Dermis blood vessel endothelial cell (primary cell): ENCODE results near the gene AMBP. TPM values are rescaled to one million over a fixed set of nuclear protein-coding genes. Genes with fewer than 3 reads are reported as not detected.
"Not testable (repeated sequence)": the region's sequence is repeated elsewhere in the genome, so short reads cannot be mapped to it uniquely, and the experiment has no call there.

Source experiments
- DNase-seq: peaks from one replicate; pipeline ENCODE4 v3.0.0; 2010
- total RNA-seq: library from RNA; depleted of rRNA; stranded (reverse); fragments of >200 nt; gene quantifications from 2 replicates; pipeline ENCODE4 v1.2.3, GENCODE V29; 2014

The AMBP gene
- total RNA-seq, 1 donor from 2014 or later = 0.17 TPM

- no peak for DNase-seq
These were observed 13.6 kb upstream of the AMBP start for GRCh38 chr9:114091711-114092110.

GRCh38 chr9:114090798-114091197, 12.7 kb upstream of the AMBP start:
- no peak for DNase-seq

DNA sequence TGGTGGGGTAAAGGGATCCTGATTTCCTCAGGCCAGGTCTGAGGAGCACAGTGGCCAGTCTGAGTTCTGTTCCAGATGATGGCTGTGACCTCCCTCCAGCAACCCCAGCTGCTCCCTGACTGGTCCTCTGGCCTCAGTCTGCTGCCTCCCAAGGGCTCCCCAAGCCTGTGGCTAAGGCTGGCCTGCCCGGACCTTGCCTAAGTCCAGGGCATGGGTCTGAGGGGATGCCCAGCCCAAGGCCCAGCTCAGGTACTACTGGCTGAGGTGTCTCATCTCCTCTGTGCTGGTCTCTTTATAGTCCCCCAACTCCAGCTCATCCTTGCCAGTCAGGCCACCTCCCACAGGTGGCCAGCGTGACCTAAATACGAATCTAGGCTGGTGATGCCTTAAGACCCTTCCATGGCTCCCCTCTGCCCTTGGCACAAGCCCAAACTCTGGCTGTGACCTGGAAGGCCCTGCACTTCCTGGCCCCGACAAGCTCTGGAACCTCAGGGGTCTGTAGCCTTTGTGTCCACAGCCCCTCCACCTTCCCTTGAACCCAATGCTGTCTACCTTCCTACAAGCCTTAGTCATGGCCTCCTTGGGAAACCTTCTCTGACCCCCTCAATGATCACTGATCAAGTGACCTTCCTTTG, 11.2 kb upstream of the AMBP start:
- DNase-seq = no peak

DNA sequence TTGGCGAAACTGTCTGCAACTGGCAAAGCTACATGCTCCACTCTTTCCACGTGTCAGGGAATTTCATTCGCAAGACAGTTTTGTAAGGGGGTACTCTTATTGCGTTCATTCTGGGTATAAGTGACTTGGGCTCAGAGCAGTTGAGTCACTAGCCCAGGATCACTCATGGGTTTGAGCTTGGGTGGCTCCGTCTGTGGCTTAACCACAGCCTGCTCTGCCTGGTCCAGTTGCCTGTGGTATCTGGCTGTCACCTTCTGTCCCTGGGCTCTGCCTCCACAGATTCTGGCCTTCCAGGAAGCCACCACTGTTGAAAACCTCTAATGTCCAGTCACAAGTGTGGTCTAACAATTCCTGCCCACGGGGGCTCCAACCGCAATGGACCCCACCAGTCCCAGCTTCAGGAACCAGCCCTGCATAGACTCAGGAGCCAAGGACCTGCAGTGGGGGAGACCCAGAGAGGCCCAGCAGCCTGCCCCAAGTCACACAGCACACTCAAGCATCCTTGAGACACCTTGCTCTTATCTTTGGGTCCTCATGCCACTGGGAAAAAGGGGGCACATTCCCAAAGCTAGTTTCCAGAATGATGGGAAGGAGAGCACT, 10.6 kb upstream of the AMBP start:
- no peak for DNase-seq

DNA sequence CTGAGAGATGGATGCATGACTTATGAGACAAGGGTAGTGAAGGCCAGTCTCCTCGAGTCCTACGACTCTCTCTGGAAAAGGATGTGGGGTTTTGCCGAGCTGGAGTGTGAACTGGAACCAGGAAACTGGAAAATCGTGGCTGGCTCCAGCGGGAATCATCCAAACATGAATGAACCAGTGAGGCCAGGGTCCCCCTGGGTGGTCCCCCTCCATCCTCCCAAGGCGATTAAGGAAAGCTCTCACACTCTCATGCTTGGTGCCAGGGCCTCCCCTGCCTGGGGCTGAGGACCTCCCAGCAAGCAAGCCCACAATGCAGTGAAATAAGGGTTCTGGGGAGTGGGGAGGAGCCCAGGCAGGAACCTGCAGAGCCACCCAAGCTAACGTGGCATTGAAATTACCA, 9.6 kb upstream of the AMBP start:
- no peak for DNase-seq

DNA sequence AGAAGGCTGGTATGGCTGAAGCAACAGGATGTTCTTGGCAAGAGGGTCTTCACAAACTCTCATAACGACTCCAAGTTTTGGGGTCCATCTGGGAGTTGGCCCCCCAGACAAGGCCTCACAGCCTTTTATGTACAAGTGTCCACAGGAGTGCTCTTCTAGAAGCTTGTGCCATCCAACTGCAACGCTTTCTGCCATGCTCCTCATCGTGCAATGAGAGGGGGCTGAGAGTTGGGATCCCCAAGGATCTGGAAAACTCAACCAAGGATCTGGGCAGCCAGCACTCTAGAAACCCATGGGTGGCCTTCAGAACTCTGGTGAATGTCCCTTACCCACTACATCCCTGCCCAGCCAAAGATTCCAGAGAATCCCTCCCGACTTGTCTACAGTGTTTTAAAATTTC, 8.5 kb upstream of the AMBP start:
- DNase-seq = no peak

- DNase-seq = no peak
These were observed 7.9 kb upstream of the AMBP start for GRCh38 chr9:114086009-114086408.

- DNase-seq = no peak
These were observed 7.3 kb upstream of the AMBP start for GRCh38 chr9:114085387-114085789.

DNA sequence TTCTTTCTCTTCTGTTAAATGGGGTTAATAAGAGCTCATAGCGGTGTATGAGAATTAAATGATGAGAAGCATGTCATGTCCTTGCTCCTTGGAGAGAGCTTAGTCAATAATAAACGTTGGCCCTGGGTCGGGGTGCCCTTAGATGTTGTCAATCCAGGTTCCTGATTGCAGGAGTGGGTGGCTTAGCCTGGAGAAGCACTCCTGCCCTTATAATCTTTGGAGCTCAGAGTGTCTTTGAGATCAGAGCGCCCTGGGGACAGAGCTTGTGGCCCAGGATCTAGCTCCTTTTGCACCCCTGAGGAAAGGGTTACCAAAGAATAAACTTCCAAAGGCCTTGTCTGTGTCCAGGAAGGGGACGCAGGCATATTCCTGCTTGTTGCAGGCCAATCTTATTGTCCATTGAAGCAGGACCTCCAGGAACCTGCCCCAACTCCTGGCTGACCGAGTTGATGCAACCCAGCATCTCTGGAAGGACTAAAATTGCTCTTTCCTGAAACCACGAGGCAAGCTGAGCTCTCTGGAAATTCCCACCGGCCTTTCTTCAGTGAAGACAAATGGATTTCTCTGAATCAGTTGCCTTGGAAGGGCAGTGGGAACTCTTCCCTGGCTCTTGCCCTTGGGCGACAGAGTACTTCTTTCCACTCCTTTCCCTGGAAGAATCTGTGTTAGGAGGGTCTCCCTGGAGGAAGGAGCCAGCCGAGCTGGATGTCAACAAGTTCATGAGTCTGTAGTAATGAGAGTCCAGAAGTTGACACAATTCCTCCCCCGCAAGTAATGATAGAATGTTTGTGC, 6.4 kb upstream of the AMBP start:
- no peak for DNase-seq

GRCh38 chr9:114083666-114084065, 5.6 kb upstream of the AMBP start:
- DNase-seq = no peak

GRCh38 chr9:114082763-114083412, 4.8 kb upstream of the AMBP start:
- not testable (repeated sequence) for DNase-seq

DNA sequence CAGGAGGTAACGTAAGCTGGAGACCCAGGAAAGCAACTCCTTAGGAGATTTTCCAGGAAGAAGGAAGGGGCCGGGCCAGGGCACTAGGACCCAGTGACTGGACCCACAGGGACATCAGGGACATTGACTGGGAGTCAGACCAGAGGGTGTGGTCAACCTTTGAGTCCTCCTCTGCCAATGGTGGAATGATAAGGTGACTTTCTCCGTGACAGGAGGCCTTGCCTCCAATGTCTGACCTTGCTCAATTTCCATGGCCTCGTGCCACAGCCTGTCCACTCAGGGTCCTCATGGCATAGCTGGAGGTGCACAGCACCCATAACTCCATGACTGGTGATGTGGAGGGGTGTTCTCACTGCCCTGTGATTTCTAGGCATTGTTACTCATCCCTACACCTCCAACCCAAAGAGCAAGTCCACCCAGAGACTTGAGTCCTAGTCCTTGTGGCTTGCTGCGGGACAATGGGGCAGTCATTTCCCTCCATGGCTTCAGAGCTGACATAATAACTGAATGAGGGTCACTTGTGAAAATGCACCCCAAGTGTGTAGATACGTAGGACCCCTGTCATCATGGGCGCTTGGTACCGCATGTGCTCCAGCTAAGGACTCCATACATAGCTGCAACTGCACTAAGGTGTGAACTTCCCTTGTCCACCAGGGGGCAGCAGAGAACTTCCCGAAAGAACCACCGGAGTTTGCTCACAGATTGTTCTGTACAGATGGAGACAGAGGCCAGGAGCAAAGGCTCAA, 4.1 kb upstream of the AMBP start:
- peak; percentile 94 for DNase-seq

GRCh38 chr9:114081441-114082016, 3.4 kb upstream of the AMBP start:
- no peak for DNase-seq

DNA sequence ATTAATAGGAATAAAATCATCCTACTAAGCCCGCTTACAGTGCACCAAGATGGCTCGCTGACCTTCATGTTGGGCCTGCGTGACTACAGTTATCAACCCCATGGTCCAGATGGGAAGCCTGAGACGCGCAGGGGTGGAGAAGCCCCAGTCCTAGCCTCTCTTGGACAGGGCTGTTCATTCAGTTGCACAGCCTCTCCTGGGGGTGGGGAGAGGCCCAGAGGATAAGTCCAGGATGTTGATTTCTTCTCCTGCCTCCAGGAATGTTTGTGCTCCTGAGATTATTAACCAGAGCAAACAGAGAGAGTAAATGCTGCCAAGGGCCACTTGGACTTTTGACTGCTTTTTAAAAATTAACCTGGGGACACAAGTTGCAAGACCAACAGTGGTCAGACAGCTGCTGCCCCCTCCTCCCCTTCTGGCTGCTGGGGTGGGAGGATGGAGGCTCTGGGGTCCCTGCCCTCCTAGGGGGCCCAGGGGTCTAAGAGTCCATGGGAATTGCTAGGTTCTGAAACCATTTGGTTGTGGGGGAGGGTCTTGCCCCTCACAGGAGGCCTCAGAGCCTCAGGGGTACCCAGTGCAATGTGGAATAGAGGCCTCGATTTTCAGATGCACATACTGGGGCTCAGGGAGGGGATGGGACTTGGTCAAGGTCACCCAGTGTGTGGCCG, 2.8 kb upstream of the AMBP start:
- DNase-seq = no peak

DNA sequence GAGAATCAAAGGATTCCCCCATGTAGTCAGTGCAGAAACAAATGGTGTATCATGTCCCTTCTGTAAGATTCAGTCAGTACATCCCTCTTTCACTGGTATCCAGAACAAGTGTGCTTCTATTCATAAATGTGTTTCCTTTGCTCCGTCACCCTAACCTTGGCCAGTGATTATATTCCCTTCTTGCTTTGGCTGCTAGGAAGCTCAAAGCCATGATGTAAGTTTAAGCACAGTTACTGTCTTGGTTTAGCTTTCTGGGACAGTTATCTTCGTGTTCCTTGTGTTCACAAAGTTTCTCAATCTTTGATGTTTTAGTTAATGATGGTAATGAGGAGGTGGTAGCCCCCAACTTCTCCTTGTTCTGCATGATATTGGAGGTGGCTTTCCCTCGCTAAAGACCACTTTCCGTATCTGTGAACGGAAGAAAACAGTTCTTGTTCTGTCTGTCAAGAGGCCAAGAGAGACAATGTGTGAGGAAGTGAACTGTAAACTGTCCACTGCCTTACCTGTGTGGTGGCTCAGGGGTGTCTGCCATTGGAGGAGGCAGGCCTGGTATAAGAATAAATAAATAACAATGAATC, 2.2 kb upstream of the AMBP start:
- DNase-seq = no peak

GRCh38 chr9:114078781-114079156, 669 bp upstream of the AMBP start:
- no peak for DNase-seq

DNA sequence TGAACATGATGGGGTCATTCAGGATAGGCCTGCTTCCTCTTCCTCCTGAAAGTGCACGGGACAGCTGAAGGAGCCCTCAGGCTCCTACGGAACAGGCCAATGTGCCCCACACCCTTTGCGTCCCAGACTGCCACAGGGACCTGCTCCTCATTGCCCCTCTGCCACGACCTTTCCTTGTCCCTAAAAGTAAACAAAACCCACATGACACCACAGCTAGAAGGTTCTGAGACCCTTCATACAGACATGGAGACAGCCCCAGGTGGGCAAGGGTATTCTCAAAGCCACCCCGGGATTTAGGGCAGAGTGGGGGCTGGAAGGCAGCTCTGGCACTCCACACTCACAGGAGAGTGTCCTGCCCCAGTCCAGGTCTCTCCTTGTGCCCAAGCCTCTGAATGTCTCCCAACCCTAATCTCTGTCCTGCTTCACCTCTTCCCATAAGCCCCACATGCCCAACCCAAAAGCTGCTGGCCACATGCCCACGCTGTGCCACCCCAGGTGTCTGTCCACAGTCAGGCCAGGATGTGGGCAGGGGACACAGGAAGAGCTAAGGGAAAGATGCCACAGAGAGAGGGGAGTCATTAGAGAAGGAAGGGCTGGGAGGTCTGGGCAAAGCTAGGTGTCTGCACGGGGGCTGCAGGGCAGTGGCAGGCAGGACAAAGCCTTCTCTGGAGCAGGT, 800 bp downstream of the AMBP start:
- DNase-seq = no peak

DNA sequence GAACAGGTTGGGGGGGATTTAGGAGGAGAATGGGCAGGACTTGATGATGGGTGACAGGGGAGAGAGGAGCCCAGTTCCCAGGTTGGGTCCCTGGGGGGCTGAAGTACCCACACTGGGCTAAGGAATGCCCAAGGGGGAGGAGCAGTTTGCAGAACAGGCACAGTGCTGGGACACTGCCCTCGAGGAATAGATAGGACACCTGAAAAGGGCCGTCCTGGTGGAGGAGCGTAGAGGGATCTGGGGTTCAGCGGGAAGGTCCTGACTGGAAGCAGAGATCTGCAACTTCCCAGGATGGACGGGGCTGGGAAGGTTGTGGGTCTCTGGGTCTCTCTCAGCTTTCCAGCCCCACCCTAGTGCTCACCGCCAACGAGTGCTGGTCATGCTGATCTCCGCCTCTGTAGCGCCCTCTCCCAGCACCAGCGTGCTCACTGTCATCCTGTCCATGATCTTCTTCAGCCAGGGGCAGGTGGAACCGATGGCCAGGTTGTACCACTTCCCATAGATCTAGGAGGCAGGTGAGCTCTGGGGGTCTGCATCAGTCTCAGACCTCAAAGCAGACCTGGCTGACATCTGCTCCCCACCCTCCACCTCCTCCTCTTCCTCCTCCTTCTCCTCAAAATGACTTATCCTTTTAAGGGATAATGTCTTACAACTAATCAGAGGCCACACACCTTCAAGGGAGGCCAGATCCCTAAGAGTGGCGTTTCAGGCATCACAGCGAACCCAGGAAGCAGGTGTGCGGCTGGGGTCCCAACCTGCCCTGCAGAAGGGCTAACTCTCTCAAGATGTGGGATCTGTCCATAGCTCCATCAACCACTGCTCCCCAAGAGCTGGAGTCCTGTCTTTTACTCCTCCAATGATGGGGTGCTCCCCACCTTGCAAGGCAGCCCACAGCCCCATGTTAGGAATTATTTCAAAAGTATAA, 1.6 kb downstream of the AMBP start:
- DNase-seq = no peak

DNA sequence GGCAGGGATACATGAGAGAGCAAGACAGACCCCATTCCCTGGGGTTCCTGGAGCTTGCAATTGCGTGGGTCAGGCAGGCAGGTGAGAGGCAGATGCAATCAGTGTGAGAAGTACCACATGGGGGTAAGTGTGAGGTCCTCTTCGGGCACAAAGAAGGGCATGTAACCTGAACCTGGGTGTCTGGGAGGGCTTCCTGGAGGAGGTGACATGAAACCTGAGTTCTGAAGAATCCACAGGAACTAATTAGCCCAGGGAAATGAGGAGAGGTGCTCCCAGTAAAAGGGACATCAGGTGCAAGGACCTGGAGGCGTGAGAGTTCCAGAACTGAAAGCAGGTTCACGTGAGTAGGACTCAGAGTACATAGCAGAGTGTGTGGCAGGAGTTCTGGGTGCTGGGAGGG, 2.5 kb downstream of the AMBP start:
- no peak for DNase-seq
